HG03064 (cell line): ENCODE measurements around the gene CDIP1.

Experiments used
- ATAC-seq: cut with Tn5 transposase; IDR thresholded peaks from one replicate; pipeline ENCODE4 v1.9.1; 2021; ENCODE audit warnings: low read depth; ENCODE audit not compliant: unreplicated experiment

CDIP1 gene

GRCh38 chr16:4517812-4518680, 20.5 kb downstream of the CDIP1 start:
- no peak for ATAC-seq

GRCh38 chr16:4515611-4516233, 22.9 kb downstream of the CDIP1 start:
- no peak for ATAC-seq

GRCh38 chr16:4514606-4515005, 24.0 kb downstream of the CDIP1 start:
- no peak for ATAC-seq

- ATAC-seq: no peak
Measured at GRCh38 chr16:4513881-4514280, 24.7 kb downstream of the CDIP1 start.

GRCh38 chr16:4513086-4513860, 25.3 kb downstream of the CDIP1 start:
- ATAC-seq: no peak

- no peak for ATAC-seq
Measured at GRCh38 chr16:4512473-4512872, 26.1 kb downstream of the CDIP1 start.

- no peak for ATAC-seq
Measured at GRCh38 chr16:4511441-4512082, 27.0 kb downstream of the CDIP1 start.

- ATAC-seq: no peak
Measured at GRCh38 chr16:4510747-4511426, 27.7 kb downstream of the CDIP1 start.

- ATAC-seq: no peak
Measured at GRCh38 chr16:4510131-4510530, 28.4 kb downstream of the CDIP1 start.

- no peak for ATAC-seq
Measured at GRCh38 chr16:4509420-4509819, 29.2 kb downstream of the CDIP1 start.

GRCh38 chr16:4508806-4509205, 29.8 kb downstream of the CDIP1 start:
- ATAC-seq: no peak

- no peak for ATAC-seq
Measured at GRCh38 chr16:4507588-4508345, 30.8 kb downstream of the CDIP1 start.

GRCh38 chr16:4506450-4506849, 32.1 kb downstream of the CDIP1 start:
- no peak for ATAC-seq

- peak; percentile 61 for ATAC-seq
Measured at GRCh38 chr16:4505356-4506147, 33.0 kb downstream of the CDIP1 start.

GRCh38 chr16:4501071-4501478, 37.5 kb downstream of the CDIP1 start:
- no peak for ATAC-seq

- no peak for ATAC-seq
Measured at GRCh38 chr16:4500272-4500671, 38.3 kb downstream of the CDIP1 start.

- no peak for ATAC-seq
Measured at GRCh38 chr16:4499196-4499555, 39.4 kb downstream of the CDIP1 start.

- no peak for ATAC-seq
Measured at GRCh38 chr16:4498546-4499195, 39.9 kb downstream of the CDIP1 start.
